Astrocyte of the spinal cord (primary cell): Measurements from ENCODE around the gene LMOD2.
A peak's percentile ranks its signal among the peaks of the same experiment; 100 is the strongest.

Source experiments
- DNase-seq: peaks from one replicate; pipeline ENCODE4 v3.0.0; 2011; ENCODE audit warnings: low read depth, low spot score
- H3K4me3 ChIP-seq: 2 replicates; pipeline ENCODE4 v1.5.1; 2011; ENCODE audit warnings: low read depth, mild to moderate bottlenecking, low read length, moderate library complexity
- in situ Hi-C: cut with HindIII; loops from 2 replicates; pipeline ENCODE4 v1.10.0; 2017; ENCODE audit warnings: low sequenced_read_pairs
- TF ChIP-seq, protein P1 (sequence below): IDR thresholded peaks from 2 replicates; pipeline ENCODE4 v1.5.1; 2012; ENCODE audit warnings: low read depth, mild to moderate bottlenecking, low read length, inconsistent platforms

The LMOD2 gene

GRCh38 chr7:123645516-123645915 is 10.2 kb upstream of the LMOD2 start:
- TF ChIP-seq, protein P1, sequence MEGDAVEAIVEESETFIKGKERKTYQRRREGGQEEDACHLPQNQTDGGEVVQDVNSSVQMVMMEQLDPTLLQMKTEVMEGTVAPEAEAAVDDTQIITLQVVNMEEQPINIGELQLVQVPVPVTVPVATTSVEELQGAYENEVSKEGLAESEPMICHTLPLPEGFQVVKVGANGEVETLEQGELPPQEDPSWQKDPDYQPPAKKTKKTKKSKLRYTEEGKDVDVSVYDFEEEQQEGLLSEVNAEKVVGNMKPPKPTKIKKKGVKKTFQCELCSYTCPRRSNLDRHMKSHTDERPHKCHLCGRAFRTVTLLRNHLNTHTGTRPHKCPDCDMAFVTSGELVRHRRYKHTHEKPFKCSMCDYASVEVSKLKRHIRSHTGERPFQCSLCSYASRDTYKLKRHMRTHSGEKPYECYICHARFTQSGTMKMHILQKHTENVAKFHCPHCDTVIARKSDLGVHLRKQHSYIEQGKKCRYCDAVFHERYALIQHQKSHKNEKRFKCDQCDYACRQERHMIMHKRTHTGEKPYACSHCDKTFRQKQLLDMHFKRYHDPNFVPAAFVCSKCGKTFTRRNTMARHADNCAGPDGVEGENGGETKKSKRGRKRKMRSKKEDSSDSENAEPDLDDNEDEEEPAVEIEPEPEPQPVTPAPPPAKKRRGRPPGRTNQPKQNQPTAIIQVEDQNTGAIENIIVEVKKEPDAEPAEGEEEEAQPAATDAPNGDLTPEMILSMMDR = no peak
- no peak for DNase-seq
- in situ Hi-C loops = no loop called here
- H3K4me3 ChIP-seq = no peak overlapping the region

GRCh38 chr7:123647106-123647730 is 8.4 kb upstream of the LMOD2 start:
- H3K4me3 ChIP-seq = no peak overlapping the region
- in situ Hi-C loops = no loop called here
- TF ChIP-seq, protein P1 = no peak
- DNase-seq = no peak

DNA sequence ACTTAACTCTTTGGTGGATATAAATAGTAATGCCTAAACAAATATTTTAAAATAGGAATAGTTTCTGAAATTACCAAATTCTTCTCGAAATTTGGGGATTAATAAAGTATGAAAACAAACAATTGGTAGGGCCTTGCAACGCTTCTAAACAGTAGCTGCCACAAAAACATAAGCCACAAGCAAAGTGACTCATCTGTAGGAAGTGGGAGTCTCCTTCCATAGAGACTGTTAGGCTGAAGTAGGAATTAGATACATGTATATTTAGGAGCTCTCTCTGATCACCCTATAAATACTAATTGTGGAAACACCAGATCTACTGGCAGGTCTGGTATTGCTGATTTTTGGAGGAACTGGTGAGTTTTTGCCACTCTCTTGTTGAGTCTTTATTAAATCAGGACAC is 5.7 kb upstream of the LMOD2 start:
- DNase-seq = peak; percentile 28
- H3K4me3 ChIP-seq = no peak overlapping the region
- TF ChIP-seq, protein P1 = no peak
- in situ Hi-C loops = no loop called here

- no peak overlapping the region for H3K4me3 ChIP-seq
- TF ChIP-seq, protein P1 = no peak
- DNase-seq = no peak
- in situ Hi-C loops = no loop called here
These were observed 5.1 kb upstream of the LMOD2 start for GRCh38 chr7:123650595-123650994.

GRCh38 chr7:123652406-123652805 is 3.3 kb upstream of the LMOD2 start:
- in situ Hi-C loops = no loop called here
- TF ChIP-seq, protein P1 = no peak
- no peak for DNase-seq
- H3K4me3 ChIP-seq = no peak overlapping the region

DNA sequence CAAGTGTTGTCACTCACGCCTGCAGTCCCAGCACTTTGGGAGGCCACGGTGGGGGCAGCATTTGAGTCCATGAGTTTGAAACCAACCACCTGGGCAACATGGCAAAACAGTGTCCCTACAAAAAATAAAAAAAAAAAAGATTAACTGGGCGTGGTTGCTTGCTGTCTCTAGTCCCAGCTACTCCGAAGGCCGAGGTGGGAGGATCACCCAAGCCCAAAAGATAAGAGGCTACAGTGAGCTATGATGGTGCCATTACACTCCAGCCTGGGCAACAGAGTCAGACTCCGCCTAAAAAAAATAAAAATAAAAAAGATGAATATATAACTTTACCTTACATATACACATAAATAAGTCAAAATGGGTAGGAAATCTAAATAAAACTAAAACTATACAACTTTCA is 2.5 kb upstream of the LMOD2 start:
- no peak for DNase-seq
- H3K4me3 ChIP-seq = no peak overlapping the region
- in situ Hi-C loops = no loop called here
- TF ChIP-seq, protein P1 = no peak
